Measurements from ENCODE around the gene COCH.

DNA sequence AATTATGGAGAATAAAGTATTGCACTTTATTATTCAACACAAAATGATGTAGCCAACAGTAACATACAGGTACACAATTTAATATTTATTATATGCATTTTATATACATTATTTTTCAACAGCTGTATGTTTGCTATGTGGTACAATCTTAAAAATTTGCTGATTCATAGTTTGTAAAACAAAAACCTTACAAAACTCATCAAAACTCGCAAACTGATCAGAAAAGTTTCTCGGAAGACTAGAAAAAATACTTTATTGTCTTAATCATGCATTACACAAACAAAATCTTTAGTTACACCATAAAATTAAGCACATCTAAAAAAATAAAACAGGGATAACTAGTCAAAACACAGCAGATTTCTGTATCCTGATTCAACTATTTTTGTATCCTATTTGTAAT lies 19.5 kb downstream of the COCH start:
- TF ChIP-seq ZNF274 (IDR thresholded peaks at IDR 0.05; ENCODE audit: low read depth, low read length) (no peak), SUZ12 (IDR thresholded peaks at IDR 0.05; ENCODE audit: extremely low read depth, insufficient read depth, insufficient read length) (no peak)

All from NT2/D1 (cell line).